ENCODE data around the gene SART3.

The SART3 gene

GRCh38 chr12:108483213-108484059 lies 77.5 kb downstream of the SART3 start:
- DNase-seq, result no peak

DNA sequence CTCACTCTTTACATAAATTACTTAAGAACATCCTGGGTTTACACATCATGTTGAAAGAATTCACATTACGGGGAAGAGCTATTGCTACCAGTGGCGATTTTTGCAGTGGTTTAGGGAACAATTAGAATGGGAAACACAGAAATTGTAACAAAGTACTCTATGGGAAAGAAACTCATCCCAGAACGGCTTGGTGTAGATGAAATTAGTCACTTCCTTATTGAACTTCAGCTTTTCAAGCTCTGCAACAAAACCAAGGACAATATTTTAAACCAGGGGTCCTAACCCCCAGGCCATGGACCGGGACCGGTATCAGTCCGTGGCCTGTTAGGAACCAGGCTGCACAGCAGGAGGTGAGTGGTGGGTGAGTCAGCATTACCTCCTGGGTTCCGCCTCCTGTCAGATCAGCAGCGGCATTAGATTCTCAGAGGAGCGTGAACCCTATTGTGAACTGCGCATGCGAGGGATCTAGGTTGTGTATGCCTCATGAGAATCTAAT lies 78.2 kb downstream of the SART3 start:
- no peak for DNase-seq

GRCh38 chr12:108479364-108480070 lies 81.5 kb downstream of the SART3 start:
- no peak for DNase-seq

- no peak for DNase-seq
These were observed 82.3 kb downstream of the SART3 start for GRCh38 chr12:108478611-108479206.

DNA sequence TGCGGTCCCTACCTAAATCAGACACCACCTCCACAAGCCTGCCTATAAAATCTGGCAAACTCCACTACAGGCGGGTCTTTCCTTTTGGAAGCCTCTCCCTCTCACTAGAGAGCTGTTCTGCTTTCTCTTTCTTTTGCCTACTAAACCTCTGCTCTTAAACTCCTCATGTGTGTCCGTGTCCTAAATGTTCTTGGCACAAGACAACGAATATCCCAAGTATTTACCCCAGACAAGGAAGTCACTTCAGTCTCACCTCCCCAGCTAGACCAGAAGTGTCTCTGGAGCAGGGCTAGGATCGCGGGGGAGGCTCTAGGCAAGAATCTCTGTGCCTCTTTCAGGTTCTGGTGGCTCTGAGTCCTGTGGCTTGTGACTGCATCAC lies 83.1 kb downstream of the SART3 start:
- no peak for DNase-seq

GRCh38 chr12:108477055-108477880 lies 83.7 kb downstream of the SART3 start:
- DNase-seq, result no peak

- no peak for DNase-seq
These were observed 85.6 kb downstream of the SART3 start for GRCh38 chr12:108475396-108475795.

DNA sequence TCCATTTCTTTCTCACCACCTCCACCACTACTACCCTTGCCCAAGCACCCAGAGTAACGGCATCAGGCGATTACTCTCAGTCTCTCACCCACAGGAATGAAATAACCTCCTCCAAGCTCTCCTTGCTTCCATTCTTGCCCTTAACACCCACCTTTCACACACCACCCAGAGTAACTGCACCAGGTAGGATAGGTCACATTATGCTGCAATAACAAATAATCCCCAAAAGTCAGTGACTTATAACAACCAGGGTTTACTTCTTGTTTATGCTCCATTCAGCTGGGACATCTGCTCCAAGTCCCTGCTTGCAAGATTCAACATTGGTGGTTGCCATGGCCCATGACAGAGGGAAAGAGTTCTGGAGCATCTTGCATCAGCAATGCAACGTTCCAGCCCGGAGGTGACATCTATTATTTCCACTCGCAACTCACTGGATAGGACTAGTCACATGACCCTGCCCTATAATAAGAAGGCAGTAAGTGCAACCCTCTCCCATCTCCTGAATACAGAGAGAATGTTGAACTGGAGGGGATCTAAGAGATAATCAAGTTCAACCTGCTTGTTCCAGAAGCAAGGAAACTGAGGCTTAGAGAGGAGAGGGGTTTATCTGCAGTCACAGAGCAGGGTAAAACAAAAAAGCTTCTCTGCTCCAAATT lies 87.4 kb downstream of the SART3 start:
- DNase-seq, result no peak

Measured in activated T-cell treated with anti-CD3 and anti-CD28 coated beads for 4 hours (primary cell).